ENCODE data around the gene SHISA9.

The SHISA9 gene

GRCh38 chr16:13136901-13137300, 235.5 kb downstream of the SHISA9 start:
- DNase-seq: no peak

- no peak for DNase-seq
These were observed 237.1 kb downstream of the SHISA9 start for GRCh38 chr16:13138528-13138927.

- DNase-seq: no peak
These were observed 238.4 kb downstream of the SHISA9 start for GRCh38 chr16:13139661-13140241.

GRCh38 chr16:13143551-13143950, 242.2 kb downstream of the SHISA9 start:
- no peak for DNase-seq

- DNase-seq: no peak
These were observed 245.4 kb downstream of the SHISA9 start for GRCh38 chr16:13146829-13147228.

- DNase-seq: no peak
These were observed 246.9 kb downstream of the SHISA9 start for GRCh38 chr16:13148294-13148693.

- no peak for DNase-seq
These were observed 247.4 kb downstream of the SHISA9 start for GRCh38 chr16:13148836-13149235.

- no peak for DNase-seq
These were observed 248.9 kb downstream of the SHISA9 start for GRCh38 chr16:13150181-13150885.

- no peak for DNase-seq
These were observed 252.3 kb downstream of the SHISA9 start for GRCh38 chr16:13153696-13154095.

GRCh38 chr16:13154799-13155198, 253.4 kb downstream of the SHISA9 start:
- no peak for DNase-seq

- no peak for DNase-seq
These were observed 254.0 kb downstream of the SHISA9 start for GRCh38 chr16:13155377-13155776.

- no peak for DNase-seq
These were observed 254.4 kb downstream of the SHISA9 start for GRCh38 chr16:13155780-13156179.

- no peak for DNase-seq
These were observed 255.7 kb downstream of the SHISA9 start for GRCh38 chr16:13157082-13157481.

- no peak for DNase-seq
These were observed 257.0 kb downstream of the SHISA9 start for GRCh38 chr16:13158427-13158826.

GRCh38 chr16:13165024-13165423, 263.6 kb downstream of the SHISA9 start:
- DNase-seq: no peak

GRCh38 chr16:13168091-13168572, 266.7 kb downstream of the SHISA9 start:
- no peak for DNase-seq

- DNase-seq: no peak
These were observed 269.9 kb downstream of the SHISA9 start for GRCh38 chr16:13171313-13171712.

- no peak for DNase-seq
These were observed 275.3 kb downstream of the SHISA9 start for GRCh38 chr16:13176711-13177110.

- DNase-seq: no peak
These were observed 276.9 kb downstream of the SHISA9 start for GRCh38 chr16:13178318-13178717.

GRCh38 chr16:13181432-13181831, 280.0 kb downstream of the SHISA9 start:
- DNase-seq: no peak

- no peak for DNase-seq
These were observed 285.4 kb downstream of the SHISA9 start for GRCh38 chr16:13186813-13187212.

GRCh38 chr16:13189250-13189649, 287.9 kb downstream of the SHISA9 start:
- no peak for DNase-seq

GRCh38 chr16:13193721-13194120, 292.3 kb downstream of the SHISA9 start:
- no peak for DNase-seq

GRCh38 chr16:13194766-13195165, 293.4 kb downstream of the SHISA9 start:
- no peak for DNase-seq

GRCh38 chr16:13203725-13204124, 302.3 kb downstream of the SHISA9 start:
- DNase-seq: no peak

Data from activated CD4-positive, alpha-beta T cell treated with anti-CD3 and anti-CD28 coated beads for 4 hours (primary cell).